GM12878 (cell line): ENCODE measurements around the gene LRSAM1. TPM values are rescaled to one million over a fixed set of nuclear protein-coding genes. Genes with fewer than 3 reads are reported as not detected.
A peak's percentile ranks its signal among the peaks of the same experiment; 100 is the strongest.

Experiments used
- ATAC-seq: fragments of 200-7000 bp; cut with Tn5 transposase; 3 replicates; pipeline ENCODE4 v1.9.1; 2020; ENCODE audit warnings: mild to moderate bottlenecking, moderate library complexity
- BruUV-seq: library from RNA; stranded (reverse); fragments of 400-500 nt; replicated peaks from 2 replicates; lab custom pipeline; 2021; lab: Mats Ljungman, UMichigan
- CTCF ChIA-PET: fragments of 300-600 bp; sonication (Branson Sonifier 250); formaldehyde crosslinking; extraction: SDS; loops from one replicate; lab custom pipeline; 2021; ENCODE audit warnings: inconsistent platforms; lab: Yijun Ruan, JAX
- POLR2A ChIA-PET: fragments of 350-600 bp; formaldehyde crosslinking; extraction: SDS; loops from one replicate; lab custom pipeline; 2021; ENCODE audit warnings: inconsistent platforms; lab: Charles Lee
- RAD21 ChIA-PET: fragments of 300-600 bp; sonication (Branson Sonifier 250); formaldehyde crosslinking; loops from one replicate; lab custom pipeline; 2023; ENCODE audit warnings: antibody characterized with exemption; ENCODE audit not compliant: unreplicated experiment; lab: Charles Lee
- SMC1A ChIA-PET: fragments of 300-600 bp; sonication (Branson Sonifier 250); formaldehyde crosslinking; loops from one replicate; lab custom pipeline; 2023; ENCODE audit not compliant: unreplicated experiment, uncharacterized antibody; lab: Charles Lee
- DNase-seq: peaks from one replicate; pipeline ENCODE4 v3.0.0-alpha.2; 2011; ENCODE audit warnings: low read depth, low spot score
- FAIRE-seq: peaks from 3 replicates; lab custom pipeline; 2011; peaks lifted over from hg19 to GRCh38; lab: Jason Lieb, UNC
- H2AFZ ChIP-seq: 2 replicates; pipeline ENCODE4 v1.6.0; 2011; ENCODE audit warnings: low read depth, low read length, control low read depth; ENCODE audit not compliant: control insufficient read depth
- H3K27ac ChIP-seq: 2 replicates; pipeline ENCODE4 v1.5.1; 2011; ENCODE audit warnings: control low read depth; ENCODE audit not compliant: control insufficient read depth, insufficient read depth
- H3K27me3 ChIP-seq, 2 experiments: replicated peaks in 1 of 2; 2 replicates each; pipeline versions ENCODE4 v1.6.0 to v1.6.1; 2011; ENCODE audit warnings: low read length in 1 of 2; ENCODE audit not compliant: control insufficient read depth in 2 of 2, insufficient read depth in 2 of 2
- H3K36me3 ChIP-seq, 2 experiments: 2 replicates each; pipeline ENCODE4 v1.5.1; 2011; ENCODE audit warnings: low read length in 1 of 2; ENCODE audit not compliant: control insufficient read depth in 2 of 2, insufficient read depth in 2 of 2
- H3K4me1 ChIP-seq: 2 replicates; pipeline ENCODE4 v1.6.1; 2011; ENCODE audit warnings: mild to moderate bottlenecking, low read length, moderate library complexity, mixed read lengths; ENCODE audit not compliant: control insufficient read depth, insufficient read depth
- H3K4me2 ChIP-seq: 2 replicates; pipeline ENCODE4 v1.6.0; 2011; ENCODE audit warnings: control low read depth; ENCODE audit not compliant: control insufficient read depth, insufficient read depth
- H3K4me3 ChIP-seq: fragments of 200-600 bp; sonication (generic); 2 replicates; pipeline ENCODE4 v1.5.1; 2016
- H3K79me2 ChIP-seq: 2 replicates; pipeline ENCODE4 v1.6.0; 2011; ENCODE audit warnings: low read length; ENCODE audit not compliant: control insufficient read depth, insufficient read depth
- H3K9ac ChIP-seq: 2 replicates; pipeline ENCODE4 v1.8.0; 2011; ENCODE audit warnings: low read length, control low read depth, mixed read lengths; ENCODE audit not compliant: control insufficient read depth, insufficient read depth
- H3K9me3 ChIP-seq: replicated peaks from 3 replicates; pipeline ENCODE4 v1.5.1; 2011; ENCODE audit warnings: mild to moderate bottlenecking, low read length; ENCODE audit not compliant: control insufficient read depth, insufficient read depth
- H4K20me1 ChIP-seq: 2 replicates; pipeline ENCODE4 v1.6.0; 2011; ENCODE audit not compliant: control insufficient read depth, insufficient read depth
- BHLHE40 ChIP-seq, 2 experiments: fragments of 450-650 bp in 1 of 2; IDR thresholded peaks; 2 replicates each; pipeline ENCODE4 v1.6.1; 2011 to 2017; ENCODE audit warnings: low read depth in 2 of 2, borderline replicate concordance in 1 of 2, improper control_type of control experiment in 1 of 2, low read length in 1 of 2, mild to moderate bottlenecking in 1 of 2
- CREB1 ChIP-seq: IDR thresholded peaks from 2 replicates; pipeline ENCODE4 v1.6.1; 2012; ENCODE audit warnings: low read depth, mild to moderate bottlenecking, inconsistent platforms
- E2F4 ChIP-seq: IDR thresholded peaks from 2 replicates; pipeline ENCODE4 v1.6.1; 2012; ENCODE audit warnings: low read depth, low read length, improper control_type of control experiment
- EED ChIP-seq: sonication (generic); IDR thresholded peaks from 2 replicates; pipeline ENCODE4 v1.6.1; 2016; ENCODE audit warnings: antibody characterized with exemption, low read depth
- MTA2 ChIP-seq: fragments of 450-650 bp; IDR thresholded peaks from 2 replicates; pipeline ENCODE4 v1.6.1; 2016; ENCODE audit warnings: low read depth, mild to moderate bottlenecking, moderate library complexity
- NFIC ChIP-seq: IDR thresholded peaks from 2 replicates; pipeline ENCODE4 v1.6.1; 2012; ENCODE audit warnings: low read depth, mild to moderate bottlenecking, inconsistent platforms, low read length, moderate library complexity
- NFYB ChIP-seq: IDR thresholded peaks from 2 replicates; pipeline ENCODE4 v1.6.1; 2011; ENCODE audit warnings: low read depth, mild to moderate bottlenecking, low read length, improper control_type of control experiment, moderate library complexity; ENCODE audit not compliant: insufficient read depth
- PAX8 ChIP-seq: fragments of 450-650 bp; IDR thresholded peaks from 2 replicates; pipeline ENCODE4 v1.6.1; 2017; ENCODE audit warnings: mild to moderate bottlenecking, moderate library complexity
- SIN3A ChIP-seq: IDR thresholded peaks from 2 replicates; pipeline ENCODE4 v1.6.1; 2012; ENCODE audit warnings: low read depth, low read length, improper control_type of control experiment
- SPI1 ChIP-seq: IDR thresholded peaks from 2 replicates; pipeline ENCODE4 v1.6.1; 2011; ENCODE audit warnings: low read depth, mild to moderate bottlenecking, low read length, moderate library complexity, borderline replicate concordance; ENCODE audit not compliant: insufficient read depth
- SREBF1 ChIP-seq: IDR thresholded peaks from 2 replicates; pipeline ENCODE4 v1.6.1; 2012; ENCODE audit warnings: mild to moderate bottlenecking, low read length
- SRF ChIP-seq, 2 experiments: IDR thresholded peaks; 2 replicates each; pipeline ENCODE4 v1.6.1; 2011; ENCODE audit warnings: low read depth in 2 of 2, low read length in 2 of 2, mild to moderate bottlenecking in 1 of 2, moderate library complexity in 1 of 2
- WRNIP1 ChIP-seq: IDR thresholded peaks from 2 replicates; pipeline ENCODE4 v1.6.1; 2011; ENCODE audit warnings: low read depth, low read length, improper control_type of control experiment, borderline replicate concordance
- WGBS: methylation state at CpG from one replicate; pipeline ENCODE4 v1.1.6; 2016; ENCODE audit warnings: low lambda C conversion rate; ENCODE audit not compliant: insufficient replicate concordance, insufficient coverage; ENCODE audit errors: missing lambda C conversion rate; 5-methylcytosine and 5-hydroxymethylcytosine counted together
- in situ Hi-C: fragments of 300-500 bp; cut with MboI; formaldehyde crosslinking; loops from 9 replicates; pipeline ENCODE4 v1.14.3; 2018; ENCODE audit warnings: mixed read lengths
- intact Hi-C: fragments of 100-400 bp; cut with micrococcal nuclease; formaldehyde crosslinking; loops from one replicate; pipeline ENCODE4 v1.14.2; 2022; ENCODE audit not compliant: unreplicated experiment
- polyA plus RNA-seq, 11 experiments: library from polyadenylated mRNA; depleted of rRNA in 4 of 11; unstranded in 6 of 11; stranded (reverse) in 5 of 11; fragments of >200 nt; fragmentation: Nextera tagmentation in 4 of 11; fragmentation: Illumina TruSeq in 1 of 11; extraction: Ambion mirVana in 4 of 11; extraction: Trizol in 1 of 11; gene quantifications; 1 replicate in 1 of 11; 2 replicates in 10 of 11; pipeline versions ENCODE4 v1.2.1 to v1.2.3, GENCODE V29; 2011 to 2016; ENCODE audit warnings: inconsistent platforms in 2 of 11, missing spikeins in 2 of 11, low read depth in 1 of 11
- total RNA-seq, 4 experiments: library from RNA; depleted of rRNA in 3 of 4; stranded (reverse); fragments of >200 nt in 3 of 4; fragmentation: Illumina TruSeq in 1 of 4; extraction: Trizol in 1 of 4; gene quantifications; 2 replicates each; pipeline versions ENCODE4 v1.2.1 to v1.2.3, GENCODE V29; 2013 to 2021

Gene LRSAM1
- total and polyA plus RNA-seq, 10 of the 15 experiments (the other 5 are each of a cell fraction or from before 2014, with no cell fraction given): 0.14 to 23.4 (median 11.7) TPM

- ChIA-PET RAD21 (interaction anchor here (0.7 kb wide), 1 partner anchor 42 kb away, joined by 4 read pairs; no protein-coding TSS in a partner anchor), SMC1A (interaction anchor here (1.4 kb wide), 1 partner anchor 21 kb away, joined by 4 read pairs; no protein-coding TSS in a partner anchor), CTCF (interaction anchor here (0.9 to 2.3 kb wide), 2 partner anchors 19 to 68 kb away, joined by 4 to 7 read pairs; no protein-coding TSS in a partner anchor), POLR2A (no interaction called here)
- H3K9ac ChIP-seq: no peak overlapping the region
- H3K4me2 ChIP-seq: no peak overlapping the region
- no peaks in the 10 kb centered on the region for H3K79me2 ChIP-seq
- WGBS: 72% methylated on average over 11 of the region's 11 CpGs
- intact Hi-C loops (no loop called here), in situ Hi-C loops (no loop called here)
- peaks cover 1% of the 10 kb centered on the region; the same call in 2 of the 3 replicates for H3K9me3 ChIP-seq
- no peak overlapping the region for H3K4me3 ChIP-seq
- FAIRE-seq: no peak
- DNase-seq: no peak
- ATAC-seq: no peak
- no peaks in the 10 kb centered on the region for H3K36me3 ChIP-seq
- TF ChIP-seq BHLHE40 (IDR thresholded peaks at IDR 0.05; ENCODE audit: borderline replicate concordance in 1 of 2, low read depth in 2 of 2, low read length in 1 of 2): no peak
- H3K27ac ChIP-seq: no peak overlapping the region
- no TSS peak for BruUV-seq
- H2AFZ ChIP-seq: no peak overlapping the region
- H3K27me3 ChIP-seq: no peaks in the 10 kb centered on the region
- H3K4me1 ChIP-seq: peaks cover 13% of the 10 kb centered on the region
- no peaks in the 10 kb centered on the region for H4K20me1 ChIP-seq
Observed at GRCh38 chr9:127517620-127518019, 66.3 kb downstream of the LRSAM1 start.

- no peaks in the 10 kb centered on the region for H3K79me2 ChIP-seq
- peaks cover 6% of the 10 kb centered on the region; the same call in 2 of the 3 replicates for H3K9me3 ChIP-seq
- in situ Hi-C loops (no loop called here), intact Hi-C loops (no loop called here)
- peak; percentile 13 for FAIRE-seq
- ChIA-PET SMC1A (interaction anchor here (1.3 to 1.4 kb wide), 2 partner anchors 10 to 21 kb away, joined by 4 to 6 read pairs; no protein-coding TSS in a partner anchor), RAD21 (interaction anchor here (0.7 to 1.6 kb wide), 3 partner anchors 10 to 42 kb away, joined by 3 to 6 read pairs (median 4); no protein-coding TSS in a partner anchor), CTCF (interaction anchor here (0.9 to 2.3 kb wide), 5 partner anchors 14 to 71 kb away, joined by 3 to 7 read pairs (median 4); no protein-coding TSS in a partner anchor), POLR2A (interaction anchor here (1.0 to 1.3 kb wide), 2 partner anchors 27 to 216 kb away, joined by 4 to 6 read pairs; partner anchors contain the start of gene TOR2A)
- WGBS: 33% methylated on average over 13 of the region's 13 CpGs
- no peak overlapping the region; the same call in 1 of the 2 replicates for H2AFZ ChIP-seq
- H3K27me3 ChIP-seq: no peaks in the 10 kb centered on the region
- no peak overlapping the region for H3K27ac ChIP-seq
- peak; percentile 31 for DNase-seq
- no peak overlapping the region for H3K4me2 ChIP-seq
- BruUV-seq: no TSS peak
- H3K4me3 ChIP-seq: no peak overlapping the region
- peak; percentile 86 for ATAC-seq
- peaks cover 13% of the 10 kb centered on the region for H3K4me1 ChIP-seq
- no peaks in the 10 kb centered on the region for H4K20me1 ChIP-seq
- no peaks in the 10 kb centered on the region for H3K36me3 ChIP-seq
- no peak overlapping the region for H3K9ac ChIP-seq
- TF ChIP-seq WRNIP1: no peak
- TF ChIP-seq NFYB: peak; percentile 56; the same call in 1 of the 2 replicates
- TF ChIP-seq EED: no peak
- TF ChIP-seq MTA2: no peak
- TF ChIP-seq E2F4: no peak
- peak in 1 of 2 experiments; percentile 55; a peak in 1 of 4 replicates for TF ChIP-seq SRF (IDR thresholded peaks at IDR 0.05; ENCODE audit: low read depth in 2 of 2, low read length in 2 of 2)
- no peak for TF ChIP-seq CREB1
- TF ChIP-seq SIN3A: no peak
- TF ChIP-seq SREBF1: no peak
- no peak for TF ChIP-seq NFIC
- TF ChIP-seq PAX8: no peak
- peak; percentile 6; the same call in 1 of the 2 replicates for TF ChIP-seq SPI1
Observed at GRCh38 chr9:127518091-127518856, 67.0 kb downstream of the LRSAM1 start.
